Psoas muscle (tissue), 8 donors: ENCODE results near the gene LHPP. TPM values are rescaled to one million over a fixed set of nuclear protein-coding genes. Genes with fewer than 3 reads are reported as not detected.
"Not testable (repeated sequence)": the region's sequence is repeated elsewhere in the genome, so short reads cannot be mapped to it uniquely, and the experiment has no call there.

Source experiments
- ATAC-seq, 4 donors: fragments of 200-7000 bp; cut with Tn5 transposase; one replicate each; pipeline ENCODE4 v1.9.1; 2020; ENCODE audit warnings: moderate library complexity in 3 of 4, mild to moderate bottlenecking in 2 of 4
- DNase-seq, 2 donors: peaks; one replicate each; pipeline ENCODE4 v3.0.0-alpha.2; 2020
- H3K27ac ChIP-seq: fragments of 200-600 bp; one replicate; pipeline ENCODE4 v1.8.0; 2022
- H3K27me3 ChIP-seq, 3 donors: fragments of 200-600 bp in 1 of 3; one replicate each; pipeline versions ENCODE4 v1.6.1 to v1.8.0; 2013 to 2022; ENCODE audit warnings: low read length in 2 of 3, mild to moderate bottlenecking in 2 of 3, moderate library complexity in 1 of 3; ENCODE audit not compliant: insufficient read depth in 3 of 3
- H3K36me3 ChIP-seq, 2 donors: fragments of 200-600 bp in 1 of 2; one replicate each; pipeline versions ENCODE4 v1.6.1 to v1.8.0; 2013 to 2022; ENCODE audit warnings: low read depth in 1 of 2, mild to moderate bottlenecking in 1 of 2, moderate library complexity in 1 of 2; ENCODE audit not compliant: insufficient read depth in 1 of 2
- H3K4me1 ChIP-seq: fragments of 200-600 bp; one replicate; pipeline ENCODE4 v1.8.0; 2022
- H3K4me3 ChIP-seq: fragments of 200-600 bp; one replicate; pipeline ENCODE4 v1.8.0; 2022; ENCODE audit warnings: mild to moderate bottlenecking
- H3K9me3 ChIP-seq: fragments of 200-600 bp; one replicate; pipeline ENCODE4 v1.8.0; 2022
- WGBS, 3 donors: extraction: QIAGEN DNeasy Blood & Tissue Kit; methylation state at CpG; one replicate each; pipeline versions ENCODE4 v1.1.6 to v1.1.7; 2013; 5-methylcytosine and 5-hydroxymethylcytosine counted together
- intact Hi-C, 2 donors: fragments of 100-400 bp; cut with DNase I; formaldehyde crosslinking; loops; one replicate each; pipeline versions ENCODE4 v1.11.0 to v1.14.2; 2022
- polyA plus RNA-seq, 3 donors: library from polyadenylated mRNA; stranded (reverse); fragments of 200-250 nt; gene quantifications; one replicate each; pipeline ENCODE4 v1.2.3, GENCODE V29; 2013
- total RNA-seq, 4 donors: library from RNA; stranded (reverse); fragmentation: NEBNext Ultra II Directional in 2 of 4; extraction: Animal tissue kit (Norgen Biotek cat#: 25700) in 2 of 4; gene quantifications; one replicate each; pipeline versions ENCODE4 v1.2.1 to v1.2.4, GENCODE V29; 2021 to 2023
- TF ChIP-seq, protein P1 (sequence below): fragments of 200-600 bp; IDR thresholded peaks from one replicate; pipeline ENCODE4 v1.8.0; 2022; ENCODE audit warnings: antibody characterized with exemption
- donor health status: healthy with polysubstance abuse.
- donor health status: DM: no; HTN: no; CAD: no; lungs with moderate emphysema.
- donor health status: Bipolar disorder and iron deficiency.
- donor health status: healthy.
- donor health status: DM: yes; HTN: yes; CAD: no.
- donor health status: DM: no; HTN: no; CAD: no.
- donor health status: DM: no; HTN: no; CAD: no.
- donor health status: DM: yes; HTN: yes; CAD: no.

Gene LHPP
- total and polyA plus RNA-seq, 7 donors: 4.7 to 12.8 (median 6.1) TPM

- H3K9me3 ChIP-seq: no peaks in the 10 kb centered on the region
- TF ChIP-seq, protein P1, sequence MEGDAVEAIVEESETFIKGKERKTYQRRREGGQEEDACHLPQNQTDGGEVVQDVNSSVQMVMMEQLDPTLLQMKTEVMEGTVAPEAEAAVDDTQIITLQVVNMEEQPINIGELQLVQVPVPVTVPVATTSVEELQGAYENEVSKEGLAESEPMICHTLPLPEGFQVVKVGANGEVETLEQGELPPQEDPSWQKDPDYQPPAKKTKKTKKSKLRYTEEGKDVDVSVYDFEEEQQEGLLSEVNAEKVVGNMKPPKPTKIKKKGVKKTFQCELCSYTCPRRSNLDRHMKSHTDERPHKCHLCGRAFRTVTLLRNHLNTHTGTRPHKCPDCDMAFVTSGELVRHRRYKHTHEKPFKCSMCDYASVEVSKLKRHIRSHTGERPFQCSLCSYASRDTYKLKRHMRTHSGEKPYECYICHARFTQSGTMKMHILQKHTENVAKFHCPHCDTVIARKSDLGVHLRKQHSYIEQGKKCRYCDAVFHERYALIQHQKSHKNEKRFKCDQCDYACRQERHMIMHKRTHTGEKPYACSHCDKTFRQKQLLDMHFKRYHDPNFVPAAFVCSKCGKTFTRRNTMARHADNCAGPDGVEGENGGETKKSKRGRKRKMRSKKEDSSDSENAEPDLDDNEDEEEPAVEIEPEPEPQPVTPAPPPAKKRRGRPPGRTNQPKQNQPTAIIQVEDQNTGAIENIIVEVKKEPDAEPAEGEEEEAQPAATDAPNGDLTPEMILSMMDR: no peak
- no peaks in the 10 kb centered on the region for H3K36me3 ChIP-seq
- H3K4me1 ChIP-seq: no peaks in the 10 kb centered on the region
- DNase-seq (no peak), ATAC-seq (no peak)
- intact Hi-C loops: no loop called here
- 41 to 63% (median 58%) methylated on average over 10 of the region's 10 CpGs for WGBS, 3 donors
- H3K4me3 ChIP-seq: no peak overlapping the region
- no peak overlapping the region for H3K27ac ChIP-seq
- H3K27me3 ChIP-seq: no peaks in the 10 kb centered on the region
Observed at GRCh38 chr10:124606822-124607221, 145.2 kb downstream of the LHPP start.

GRCh38 chr10:124607693-124608092 is 146.1 kb downstream of the LHPP start:
- Histone ChIP-seq H3K36me3 (no peaks in the 10 kb centered on the region), H3K4me1 (no peaks in the 10 kb centered on the region), H3K4me3 (no peak overlapping the region), H3K9me3 (no peaks in the 10 kb centered on the region), H3K27ac (no peak overlapping the region), H3K27me3 (no peaks in the 10 kb centered on the region)
- WGBS, 3 donors: 92 to 97% (median 95%) methylated on average over 15 to 18 of the region's 18 CpGs
- DNase-seq (no peak), ATAC-seq (no peak)
- TF ChIP-seq, protein P1: no peak
- intact Hi-C loops: no loop called here

DNA sequence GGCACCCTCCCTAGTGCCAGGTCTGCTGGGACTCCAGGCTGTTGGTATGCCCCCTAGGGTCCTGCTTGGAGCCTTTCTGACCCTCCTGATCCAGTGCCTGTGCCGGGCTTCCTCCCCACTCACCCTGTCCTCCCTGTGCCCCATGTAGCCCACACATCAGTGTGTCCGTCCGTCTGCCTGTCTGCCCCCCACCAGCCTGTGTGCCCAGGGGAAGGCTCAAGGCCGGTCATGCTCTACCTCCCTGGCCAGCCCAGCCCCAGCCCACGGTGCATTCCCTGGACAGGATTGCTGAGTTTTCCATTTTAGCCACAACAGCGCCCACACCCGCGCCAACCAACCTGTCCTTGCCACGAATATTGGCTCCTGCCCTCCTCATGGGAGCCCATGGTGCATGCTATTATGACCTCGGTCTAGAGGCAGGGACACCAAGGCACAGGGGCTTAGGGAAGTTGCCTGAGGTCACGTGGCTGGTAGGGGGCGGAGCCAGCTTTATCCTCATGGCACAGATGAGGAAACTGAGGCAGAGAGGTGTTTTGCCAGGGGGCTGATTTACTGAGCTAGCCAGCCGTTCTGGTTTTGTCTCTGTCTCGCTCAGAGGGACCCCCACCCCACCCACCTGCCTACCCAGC is 146.6 kb downstream of the LHPP start:
- Histone ChIP-seq H3K27ac (no peak overlapping the region), H3K4me3 (no peak overlapping the region), H3K27me3 (no peaks in the 10 kb centered on the region), H3K4me1 (no peaks in the 10 kb centered on the region), H3K9me3 (no peaks in the 10 kb centered on the region), H3K36me3 (no peaks in the 10 kb centered on the region)
- 87 to 90% (median 89%) methylated on average over 14 of the region's 14 CpGs for WGBS, 3 donors
- TF ChIP-seq, protein P1: no peak
- DNase-seq: no peak
- no peak for ATAC-seq
- intact Hi-C loops: no loop called here

DNA sequence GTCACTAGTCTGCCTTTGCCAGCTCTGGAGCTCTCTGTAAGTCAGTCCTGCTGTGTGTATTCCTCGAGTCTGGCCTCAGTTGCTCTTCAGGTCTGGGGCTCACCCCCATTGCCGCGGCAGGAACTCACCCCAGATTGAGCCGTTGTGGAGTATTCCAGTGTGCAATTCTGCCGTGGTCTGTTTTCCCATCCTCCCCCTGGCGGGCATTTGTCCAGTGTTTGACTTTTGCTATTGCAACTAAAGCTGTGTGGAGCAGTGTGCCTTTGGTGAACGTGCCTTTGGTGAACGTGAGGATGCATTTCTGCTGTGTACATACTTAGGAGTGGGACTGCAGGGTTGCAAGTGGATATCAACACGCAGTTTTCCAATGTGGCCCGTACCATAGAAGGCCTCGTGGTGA is 148.1 kb downstream of the LHPP start:
- no peaks in the 10 kb centered on the region for H3K27me3 ChIP-seq
- H3K9me3 ChIP-seq: no peaks in the 10 kb centered on the region
- no peak overlapping the region for H3K4me3 ChIP-seq
- WGBS, 3 donors: 85 to 87% (median 87%) methylated on average over 11 of the region's 11 CpGs
- ATAC-seq (no peak), DNase-seq (no peak)
- TF ChIP-seq, protein P1: no peak
- H3K27ac ChIP-seq: no peak overlapping the region
- H3K4me1 ChIP-seq: no peaks in the 10 kb centered on the region
- intact Hi-C loops: no loop called here
- no peaks in the 10 kb centered on the region for H3K36me3 ChIP-seq

GRCh38 chr10:124610186-124610585 is 148.6 kb downstream of the LHPP start:
- H3K9me3 ChIP-seq, H3K27me3 ChIP-seq, ATAC-seq, H3K27ac ChIP-seq, intact Hi-C loops, DNase-seq, H3K4me3 ChIP-seq, H3K36me3 ChIP-seq, H3K4me1 ChIP-seq: not testable (repeated sequence)
- WGBS, 3 donors: 90 to 96% (median 95%) methylated on average over 15 to 16 of the region's 19 CpGs

- DNase-seq, H3K4me3 ChIP-seq, intact Hi-C loops, H3K27me3 ChIP-seq, H3K36me3 ChIP-seq, H3K9me3 ChIP-seq, H3K4me1 ChIP-seq, H3K27ac ChIP-seq, ATAC-seq: not testable (repeated sequence)
- 87 to 95% (median 94%) methylated on average over 4 to 17 of the region's 17 CpGs for WGBS, 3 donors
Observed at GRCh38 chr10:124610851-124611250, 149.2 kb downstream of the LHPP start.
